AG04449 (cell line): ENCODE data around the gene TCP11L1.

Source experiments
- CTCF ChIA-PET: fragments of 350-600 bp; formaldehyde crosslinking; extraction: SDS; loops from one replicate; lab custom pipeline; 2021; ENCODE audit warnings: antibody characterized with exemption; lab: Yijun Ruan, JAX
- POLR2A ChIA-PET: fragments of 400-600, 350-600 bp; formaldehyde crosslinking; extraction: SDS; loops from one replicate; lab custom pipeline; 2020; ENCODE audit warnings: antibody characterized with exemption, inconsistent platforms; lab: Yijun Ruan, JAX
- DNase-seq: peaks from one replicate; pipeline ENCODE4 v3.0.0-alpha.2; 2010; ENCODE audit warnings: low read depth, low spot score
- H3K4me3 ChIP-seq: 2 replicates; pipeline ENCODE4 v1.5.1; 2011; ENCODE audit warnings: low read depth, mild to moderate bottlenecking, control low read depth, low read length
- TF ChIP-seq, protein P1 (sequence below): IDR thresholded peaks from one replicate; pipeline ENCODE4 v1.5.1; 2011; ENCODE audit warnings: mild to moderate bottlenecking, moderate library complexity, low read length, control low read depth, inconsistent platforms; ENCODE audit not compliant: insufficient read depth; ENCODE audit errors: missing control alignments

The TCP11L1 gene

DNA sequence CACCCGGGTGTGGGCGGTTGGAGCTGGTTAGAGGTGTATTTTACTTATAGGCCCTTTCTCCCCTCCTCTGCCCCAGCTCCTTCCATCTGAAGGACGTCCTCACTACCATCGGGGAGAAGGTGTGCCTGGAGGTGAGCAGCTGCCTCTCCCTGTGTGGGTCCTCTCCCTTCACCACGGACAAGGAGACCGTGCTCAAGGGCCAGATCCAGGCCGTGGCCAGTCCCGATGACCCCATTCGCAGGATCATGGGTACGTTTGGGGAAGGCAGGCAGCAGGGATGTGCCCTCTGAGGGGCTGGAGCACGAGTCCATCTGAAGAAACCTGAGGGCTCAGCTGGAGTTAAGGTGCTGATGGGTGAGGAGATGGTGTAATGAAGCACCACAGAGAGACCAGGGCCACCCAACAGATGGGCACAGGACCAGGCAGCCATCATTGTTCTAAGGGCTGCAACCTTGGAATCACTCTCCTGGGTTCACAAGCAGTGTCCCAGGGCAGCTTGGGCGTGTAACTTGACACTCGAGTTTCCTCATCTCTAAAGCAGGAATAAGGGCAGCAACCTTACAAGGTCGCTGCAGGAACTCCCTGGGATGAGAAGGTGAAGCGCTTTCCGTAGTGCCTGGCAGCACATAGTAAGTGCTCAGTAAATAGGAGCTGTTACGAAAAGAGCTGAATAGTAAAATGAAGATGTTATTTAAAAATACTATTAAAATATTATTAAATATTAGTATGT lies 29.4 kb downstream of the TCP11L1 start:
- POLR2A ChIA-PET: no interaction called here
- TF ChIP-seq, protein P1, sequence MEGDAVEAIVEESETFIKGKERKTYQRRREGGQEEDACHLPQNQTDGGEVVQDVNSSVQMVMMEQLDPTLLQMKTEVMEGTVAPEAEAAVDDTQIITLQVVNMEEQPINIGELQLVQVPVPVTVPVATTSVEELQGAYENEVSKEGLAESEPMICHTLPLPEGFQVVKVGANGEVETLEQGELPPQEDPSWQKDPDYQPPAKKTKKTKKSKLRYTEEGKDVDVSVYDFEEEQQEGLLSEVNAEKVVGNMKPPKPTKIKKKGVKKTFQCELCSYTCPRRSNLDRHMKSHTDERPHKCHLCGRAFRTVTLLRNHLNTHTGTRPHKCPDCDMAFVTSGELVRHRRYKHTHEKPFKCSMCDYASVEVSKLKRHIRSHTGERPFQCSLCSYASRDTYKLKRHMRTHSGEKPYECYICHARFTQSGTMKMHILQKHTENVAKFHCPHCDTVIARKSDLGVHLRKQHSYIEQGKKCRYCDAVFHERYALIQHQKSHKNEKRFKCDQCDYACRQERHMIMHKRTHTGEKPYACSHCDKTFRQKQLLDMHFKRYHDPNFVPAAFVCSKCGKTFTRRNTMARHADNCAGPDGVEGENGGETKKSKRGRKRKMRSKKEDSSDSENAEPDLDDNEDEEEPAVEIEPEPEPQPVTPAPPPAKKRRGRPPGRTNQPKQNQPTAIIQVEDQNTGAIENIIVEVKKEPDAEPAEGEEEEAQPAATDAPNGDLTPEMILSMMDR: no peak
- DNase-seq: no peak
- CTCF ChIA-PET: interaction anchor here (1.0 to 13.5 kb wide), 5 partner anchors 9 to 260 kb away, joined by 4 to 415 read pairs (median 5); no protein-coding TSS in a partner anchor
- no peak overlapping the region for H3K4me3 ChIP-seq

DNA sequence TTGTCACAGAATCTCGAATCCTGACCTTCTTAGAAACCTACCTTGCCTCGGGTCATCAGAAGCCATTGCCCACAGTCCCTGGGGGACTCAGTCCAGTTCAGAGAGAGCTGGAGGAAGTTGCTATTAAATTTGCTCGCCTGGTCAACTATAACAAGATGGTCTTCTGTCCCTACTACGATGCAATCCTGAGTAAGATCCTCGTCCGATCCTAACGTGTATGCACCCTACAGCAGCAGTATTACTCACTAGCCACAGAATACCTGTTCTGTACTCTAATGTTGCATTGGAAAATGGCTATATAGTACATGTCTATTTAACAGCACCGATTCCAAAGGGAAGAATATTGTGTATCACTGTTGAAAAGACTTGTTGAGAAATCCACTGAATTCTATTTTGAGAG lies 33.1 kb downstream of the TCP11L1 start:
- no peak for DNase-seq
- no peak overlapping the region for H3K4me3 ChIP-seq
- CTCF ChIA-PET: interaction anchor here (1.2 to 13.5 kb wide), 3 partner anchors 9 to 111 kb away, joined by 5 to 415 read pairs (median 6); no protein-coding TSS in a partner anchor
- POLR2A ChIA-PET: no interaction called here
- TF ChIP-seq, protein P1: no peak

DNA sequence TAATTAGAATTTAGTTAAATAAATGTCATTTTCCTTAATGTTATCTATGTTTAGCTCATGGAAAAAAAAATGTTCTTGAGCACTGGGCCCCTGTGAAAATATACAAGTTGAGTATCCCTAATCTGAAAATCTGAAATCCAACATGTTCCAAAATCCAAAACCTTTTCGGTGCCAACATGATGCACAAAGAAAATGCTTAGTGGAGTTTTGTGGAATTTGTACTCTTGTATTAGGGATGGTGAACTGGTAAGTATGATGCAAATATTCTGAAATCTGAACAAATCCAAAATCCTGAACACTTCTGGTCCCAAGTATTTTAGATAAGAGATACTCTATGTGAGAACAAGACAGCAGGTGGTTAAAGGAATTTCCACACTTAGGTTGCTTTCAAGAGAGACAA lies 44.5 kb downstream of the TCP11L1 start:
- H3K4me3 ChIP-seq: no peak overlapping the region
- ChIA-PET CTCF (interaction anchor here (2.0 kb wide), 1 partner anchor 21 kb away, joined by 5 read pairs; no protein-coding TSS in a partner anchor), POLR2A (no interaction called here)
- no peak for DNase-seq
- TF ChIP-seq, protein P1: no peak

GRCh38 chr11:33086017-33086416 lies 46.6 kb downstream of the TCP11L1 start:
- CTCF ChIA-PET: interaction anchor here (1.3 to 2.5 kb wide), 3 partner anchors 20 to 127 kb away, joined by 3 to 13 read pairs (median 5); partner anchors contain the start of gene TCP11L1

DNA sequence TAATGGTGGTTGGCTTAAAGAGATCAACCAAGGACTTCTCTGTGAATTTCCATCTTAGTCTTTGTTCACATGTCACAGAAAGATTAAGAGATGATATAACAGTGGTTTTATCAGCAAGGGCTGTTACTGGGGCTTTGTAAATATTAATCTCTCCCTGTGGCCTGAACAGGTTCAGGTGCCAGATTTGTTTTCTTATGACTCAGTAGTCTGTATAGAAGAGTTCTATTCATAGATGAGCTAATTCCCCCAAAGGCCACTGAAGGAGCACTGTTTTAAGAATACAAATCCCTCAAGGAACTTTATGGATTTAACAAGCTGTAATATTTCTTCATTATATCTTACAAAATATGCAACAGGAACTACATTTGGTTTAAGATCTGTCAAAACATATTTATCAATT lies 50.4 kb downstream of the TCP11L1 start:
- TF ChIP-seq, protein P1: no peak
- CTCF ChIA-PET: interaction anchor here (1.2 kb wide), 1 partner anchor 9 kb away, joined by 3 read pairs; no protein-coding TSS in a partner anchor
- no peak for DNase-seq
- POLR2A ChIA-PET: no interaction called here
- H3K4me3 ChIP-seq: no peak overlapping the region

More at GRCh38 chr11:33086017-33086416, 46.6 kb downstream of the TCP11L1 start:
- H3K4me3 ChIP-seq: no peak overlapping the region
- POLR2A ChIA-PET: no interaction called here
- no peak for DNase-seq
- TF ChIP-seq, protein P1: no peak

DNA sequence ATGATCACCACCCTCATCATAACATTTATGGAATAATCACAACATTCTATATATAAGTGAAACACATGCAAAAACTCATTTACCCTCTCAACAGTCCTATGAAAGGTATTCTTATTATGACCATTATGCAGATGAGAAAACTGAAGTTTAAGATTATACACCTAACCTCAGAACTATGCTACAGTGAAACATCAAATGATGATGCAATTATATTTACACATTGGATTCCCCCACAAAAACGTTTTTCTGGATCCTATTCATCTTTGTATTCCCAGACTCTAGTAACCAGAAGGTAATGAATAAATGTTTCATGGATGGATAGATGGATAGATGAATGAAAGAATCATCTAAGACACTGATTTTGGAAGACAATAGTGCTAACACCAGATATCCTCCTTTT lies 54.8 kb downstream of the TCP11L1 start:
- DNase-seq: no peak
- H3K4me3 ChIP-seq: no peak overlapping the region
- POLR2A ChIA-PET: no interaction called here
- TF ChIP-seq, protein P1: no peak
- CTCF ChIA-PET: no interaction called here
